Neural progenitor cell (in vitro differentiated cells): ENCODE measurements around the gene GCSAM.

Source experiments
- CTCF ChIP-seq: fragments of 200-600 bp; sonication (generic); IDR thresholded peaks from 2 replicates; pipeline ENCODE4 v1.5.1; 2017; ENCODE audit warnings: antibody characterized with exemption, mild to moderate bottlenecking
- EZH2 ChIP-seq: fragments of 200-600 bp; sonication (generic); IDR thresholded peaks from 2 replicates; pipeline ENCODE4 v1.6.1; 2017; ENCODE audit warnings: antibody characterized with exemption, mild to moderate bottlenecking, moderate library complexity
- EZH2phosphoT487 ChIP-seq: fragments of 200-600 bp; sonication (generic); IDR thresholded peaks from 2 replicates; pipeline ENCODE4 v1.6.1; 2017; ENCODE audit warnings: antibody characterized with exemption

DNA sequence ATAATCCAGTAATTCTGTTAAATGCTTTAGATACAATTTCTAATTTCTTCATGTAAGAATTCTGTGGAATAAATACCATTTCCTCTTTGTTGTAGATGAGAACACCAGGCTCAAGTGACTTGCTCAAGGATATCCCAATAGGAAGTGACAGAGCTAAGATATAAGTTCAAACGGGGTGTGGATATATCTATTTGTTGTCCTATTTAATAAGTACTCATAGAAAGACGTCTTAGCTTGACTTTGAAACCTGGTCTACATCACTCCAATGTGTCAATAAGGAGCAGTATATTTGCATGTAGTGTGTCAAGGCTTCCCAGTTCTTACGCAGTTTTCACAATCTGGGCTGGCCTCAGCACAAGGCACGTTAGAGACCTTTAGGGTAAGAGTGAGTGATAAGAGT, 4.7 kb upstream of the GCSAM start:
- TF ChIP-seq CTCF (no peak), EZH2 (no peak), EZH2phosphoT487 (no peak)
